Articular chondrocyte of knee joint (primary cell): Measurements from ENCODE around the gene RABIF. TPM values are rescaled to one million over a fixed set of nuclear protein-coding genes. Genes with fewer than 3 reads are reported as not detected.

ENCODE experiments used
- small RNA-seq: library from RNA; depleted of rRNA; stranded (forward); fragments of <200 nt; gene quantifications from one replicate; pipeline ENCODE3, GENCODE V24; 2012
- total RNA-seq: library from RNA; depleted of rRNA; stranded (reverse); fragments of >200 nt; gene quantifications from 2 replicates; pipeline ENCODE4 v1.2.3, GENCODE V29; 2012

Gene RABIF
- 7.2 and 7.3 TPM in 2 replicates for total RNA-seq

GRCh38 chr1:202888531-202889360 lies at the start of gene RABIF:
RABIF (minus strand) TSS chr1:202889149; CDS start chr1:202889098, 51 bp downstream.

GRCh38 chr1:202926581-202927491 lies 37.9 kb upstream of the RABIF start, which contains the start of gene KLHL12:
KLHL12 (minus strand) TSS chr1:202927234; CDS start chr1:202925162, 2,072 bp downstream.

Small RNA genes within 50 kb of the gene (small RNA-seq; reads per million reads assigned to genes)
- not detected for gene RF00019

Other genes starting within 250 kb of the RABIF start
- gene SYT2, start 178.7 kb downstream of the RABIF start, total RNA-seq, result under 0.01 and 0.11 TPM in 2 replicates
- 123 and 129 TPM in 2 replicates for gene KDM5B, start 80.7 kb downstream of the RABIF start, total RNA-seq
- gene PCAT6, start 78.2 kb downstream of the RABIF start, total RNA-seq, result 0.52 and 0.97 TPM in 2 replicates
- 29.5 and 35.0 TPM in 2 replicates for gene KLHL12, start 38.1 kb upstream of the RABIF start, total RNA-seq
- gene ADIPOR1, start 69.2 kb upstream of the RABIF start, total RNA-seq, result 71.1 and 90.7 TPM in 2 replicates
- gene CYB5R1, start 78.1 kb upstream of the RABIF start, total RNA-seq, result 45.2 and 46.2 TPM in 2 replicates
- gene TMEM183A, start 118.2 kb upstream of the RABIF start, total RNA-seq, result 103 TPM in 2 replicates
- 29.6 and 50.0 TPM in 2 replicates for gene PPFIA4, start 137.3 kb upstream of the RABIF start, total RNA-seq
- not detected in 2 replicates for gene MYOG, start 196.9 kb upstream of the RABIF start, total RNA-seq
- 15.8 and 20.2 TPM in 2 replicates for gene ADORA1, start 238.6 kb upstream of the RABIF start, total RNA-seq